G401.6 (cell line): ENCODE measurements around the gene TP73.
"Not testable (repeated sequence)": the region's sequence is repeated elsewhere in the genome, so short reads cannot be mapped to it uniquely, and the experiment has no call there.

Experiments
- FAIRE-seq: peaks from 2 replicates; lab custom pipeline; 2012; peaks lifted over from hg19 to GRCh38; lab: Jason Lieb, UNC

Gene TP73

DNA sequence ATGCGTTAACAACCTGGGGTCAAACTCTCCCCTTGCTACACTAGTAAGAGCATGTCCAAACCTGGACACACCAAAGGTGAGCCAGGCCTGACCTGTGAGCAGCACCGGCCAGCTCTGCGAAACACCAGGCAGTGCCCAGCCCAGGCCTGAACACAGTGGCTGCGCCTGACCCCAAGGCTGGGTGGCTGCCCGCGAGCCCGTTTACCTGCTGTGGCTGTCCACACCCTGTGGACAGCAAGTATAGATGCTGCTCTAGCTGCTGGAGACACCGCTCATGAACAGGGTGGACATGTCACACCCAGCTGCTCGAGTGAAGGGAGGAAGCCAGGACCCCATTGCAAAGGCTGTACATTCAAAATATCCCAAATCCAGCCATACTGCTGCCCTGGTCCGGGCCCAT lies 92.3 kb downstream of the TP73 start:
- no peak for FAIRE-seq

DNA sequence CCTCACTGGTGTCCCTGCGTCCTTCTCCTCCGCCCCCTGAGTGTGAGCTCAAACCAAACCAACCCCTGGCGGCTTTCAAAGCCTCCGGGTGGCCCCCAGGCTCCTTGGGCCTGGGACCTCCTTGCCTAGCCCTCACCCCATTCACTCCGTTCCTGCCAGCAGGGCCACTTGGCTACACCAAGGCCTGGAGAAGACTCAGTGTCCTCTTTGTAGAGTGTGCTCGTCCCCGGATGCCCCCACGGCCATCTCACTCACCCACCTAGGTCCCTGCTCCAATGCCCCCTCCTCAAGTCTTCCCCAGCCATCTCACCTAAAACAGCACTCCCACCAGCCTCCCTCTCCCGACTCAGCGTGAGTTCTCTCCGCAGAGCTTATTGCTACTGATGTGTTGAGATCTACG lies 92.8 kb downstream of the TP73 start:
- no peak for FAIRE-seq

DNA sequence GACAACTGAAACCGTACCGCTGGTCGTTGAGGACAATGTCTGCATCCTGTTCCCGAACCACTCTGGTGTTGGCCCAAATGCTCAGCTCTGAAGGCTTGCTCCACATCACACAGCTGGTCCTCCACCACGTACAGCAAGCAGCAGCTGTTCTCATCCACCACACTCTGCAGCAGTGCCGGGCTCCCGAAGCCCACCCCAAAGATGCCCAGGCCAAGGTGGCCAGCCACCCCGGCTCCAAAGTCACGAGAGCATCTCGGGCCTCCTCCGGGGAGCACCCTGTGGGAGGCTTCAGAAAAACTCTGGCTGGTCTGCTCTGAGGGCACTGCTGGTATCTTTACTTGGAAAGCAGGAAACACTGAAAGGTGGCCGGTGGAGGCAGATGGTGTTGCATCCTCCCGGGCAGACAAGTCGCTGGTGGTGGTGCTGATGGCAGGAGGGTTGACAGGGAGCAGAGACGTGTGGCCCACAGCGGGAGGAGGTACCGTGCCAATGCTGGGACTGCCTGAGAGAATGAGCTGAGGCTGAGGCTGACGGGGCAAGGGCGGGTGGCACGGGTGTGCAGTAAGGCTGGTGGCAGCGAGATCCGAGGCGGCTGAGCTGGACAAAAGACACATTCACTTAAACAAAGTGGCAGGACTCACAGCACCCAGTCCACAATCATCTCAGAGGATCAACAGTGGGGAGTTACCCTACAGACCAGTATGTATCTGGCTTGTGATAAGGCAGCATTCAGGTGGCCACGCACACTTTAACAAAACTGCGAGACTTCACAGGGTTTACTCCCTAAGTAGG lies 93.5 kb downstream of the TP73 start:
- no peak for FAIRE-seq

DNA sequence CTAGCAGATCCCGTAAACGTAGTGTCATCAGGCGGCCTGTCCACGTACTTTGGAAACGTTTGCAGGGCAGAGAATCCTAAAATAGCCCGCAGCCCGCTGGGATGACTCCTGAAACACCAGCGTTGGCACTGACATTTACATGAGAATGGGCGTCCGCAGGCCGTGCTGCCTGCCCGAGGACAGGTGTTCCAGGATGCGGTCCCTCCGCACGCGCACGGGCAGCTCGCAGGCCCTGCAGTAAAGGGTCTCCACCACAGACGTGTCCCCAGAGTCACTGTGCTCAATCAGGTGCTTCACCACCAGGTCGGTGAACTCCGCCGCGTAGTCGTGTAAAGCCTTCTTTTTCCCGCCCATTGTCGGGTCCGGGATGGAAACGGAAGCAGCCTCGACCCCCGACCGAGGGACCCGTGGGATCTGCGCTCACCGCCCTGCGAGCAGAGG lies 94.1 kb downstream of the TP73 start:
- no peak for FAIRE-seq

DNA sequence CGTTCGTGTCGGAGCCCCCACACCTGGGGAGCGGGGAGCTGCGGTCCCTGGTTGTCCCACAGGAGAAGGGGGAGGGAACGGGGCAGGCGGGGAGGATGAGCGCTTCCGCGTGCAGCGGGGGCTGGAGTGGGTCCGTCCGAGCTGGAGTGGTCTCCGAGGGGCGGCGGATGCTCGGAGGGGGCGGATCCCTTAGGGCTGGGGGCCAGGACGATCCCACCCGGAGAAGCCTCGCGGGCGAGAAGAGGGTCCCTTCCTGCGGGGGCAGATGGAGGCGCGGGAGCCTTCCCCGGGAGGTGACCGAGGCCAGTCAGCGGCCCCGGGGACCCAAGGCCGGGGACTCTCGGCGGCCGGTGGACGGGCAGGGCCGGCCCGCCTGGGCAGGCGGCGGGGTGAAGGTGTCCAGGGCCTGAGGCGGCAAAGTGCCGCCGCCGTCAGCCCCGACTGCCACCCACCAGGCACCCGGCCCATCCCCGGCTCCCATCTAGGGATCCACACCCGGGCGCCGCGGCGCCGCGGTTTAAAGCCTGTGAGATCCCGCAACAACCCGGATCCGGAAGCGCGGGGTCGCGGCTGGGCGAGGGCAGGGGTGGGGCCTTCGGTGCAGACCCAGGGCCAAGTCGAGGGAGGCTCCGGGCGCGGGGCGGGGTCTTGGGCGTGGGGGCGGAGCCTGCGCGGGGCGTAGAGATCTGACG lies 94.7 kb downstream of the TP73 start:
- FAIRE-seq: no peak

DNA sequence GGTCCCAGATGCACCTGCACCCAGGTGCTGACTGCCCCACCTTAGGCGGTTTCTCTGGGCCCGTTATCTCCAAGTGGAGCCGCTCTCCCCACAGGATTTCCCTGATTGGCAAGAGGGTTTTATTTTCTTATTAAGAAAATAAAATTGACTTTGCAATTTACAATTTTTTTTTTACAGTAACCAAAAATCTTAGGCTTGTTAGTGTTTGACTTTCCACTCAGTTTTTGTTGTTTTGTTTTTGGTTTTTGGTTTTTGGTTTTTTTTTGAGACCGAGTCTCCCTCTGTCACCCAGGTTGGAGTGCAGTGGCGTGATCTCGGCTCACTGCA lies 95.2 kb downstream of the TP73 start:
- no peak for FAIRE-seq

DNA sequence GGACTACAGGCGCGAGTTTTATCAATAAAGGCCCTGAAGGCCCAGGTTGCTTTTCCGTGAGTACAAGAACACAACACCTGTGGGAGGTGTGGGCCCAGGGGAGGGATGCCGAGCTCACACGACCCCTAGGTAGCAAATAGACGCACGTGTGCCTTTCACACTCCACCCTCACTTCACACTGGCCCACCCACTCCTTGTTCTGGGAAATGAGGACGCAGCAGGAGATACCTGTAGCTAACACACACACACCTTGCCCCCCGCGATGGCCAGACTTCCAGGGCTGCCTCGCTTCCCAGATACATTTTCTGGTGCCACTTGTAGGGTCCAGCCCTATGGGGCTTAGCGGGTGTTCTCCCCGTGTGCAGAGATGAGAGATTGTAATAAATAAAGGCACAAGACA lies 95.6 kb downstream of the TP73 start:
- FAIRE-seq: no peak

DNA sequence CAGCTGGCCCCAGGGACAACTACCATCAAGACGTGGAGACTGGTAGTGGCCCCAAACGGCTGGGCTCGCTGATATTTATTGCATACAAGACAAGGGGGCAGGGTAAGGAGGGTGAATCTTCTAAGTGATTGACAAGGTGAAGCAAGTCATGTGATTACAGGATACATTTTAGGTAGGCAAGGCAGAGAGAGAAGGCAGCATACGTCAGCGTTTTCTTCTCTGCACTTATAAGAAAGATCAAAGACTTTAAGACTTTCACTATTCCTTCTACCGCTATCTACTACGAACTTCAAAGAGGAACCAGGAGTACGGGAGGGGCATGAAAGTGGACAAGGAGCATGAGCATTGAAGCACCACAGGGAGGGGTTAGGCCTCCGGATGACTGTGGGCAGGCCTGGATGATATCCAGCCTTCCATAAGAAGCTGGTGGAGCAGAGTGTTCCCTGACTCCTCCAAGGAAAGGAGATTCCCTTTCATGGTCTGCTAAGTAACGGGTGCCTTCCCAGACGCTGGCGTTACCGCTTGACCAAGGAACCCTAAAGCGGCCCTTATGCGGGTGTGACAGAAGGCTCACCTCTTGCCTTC lies 96.1 kb downstream of the TP73 start:
- FAIRE-seq: not testable (repeated sequence)

DNA sequence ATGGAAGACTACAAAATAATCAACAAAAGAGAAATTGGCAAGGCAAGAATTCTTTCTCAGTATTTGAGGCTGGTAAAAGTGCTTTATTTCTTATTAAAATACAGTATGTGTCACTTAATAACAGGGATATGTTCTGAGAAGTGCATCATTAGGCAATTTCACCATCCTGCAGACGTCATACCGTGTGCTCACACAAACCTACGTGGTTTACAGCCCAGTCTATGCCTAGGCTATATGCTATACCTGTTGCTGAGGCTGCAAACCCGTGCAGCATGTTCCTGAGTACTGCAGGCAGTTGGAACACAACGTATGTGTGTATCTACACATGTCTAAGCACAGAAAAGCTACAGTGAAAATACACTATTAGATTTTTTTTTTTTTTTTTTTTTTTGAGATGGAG lies 97.2 kb downstream of the TP73 start:
- FAIRE-seq: no peak

DNA sequence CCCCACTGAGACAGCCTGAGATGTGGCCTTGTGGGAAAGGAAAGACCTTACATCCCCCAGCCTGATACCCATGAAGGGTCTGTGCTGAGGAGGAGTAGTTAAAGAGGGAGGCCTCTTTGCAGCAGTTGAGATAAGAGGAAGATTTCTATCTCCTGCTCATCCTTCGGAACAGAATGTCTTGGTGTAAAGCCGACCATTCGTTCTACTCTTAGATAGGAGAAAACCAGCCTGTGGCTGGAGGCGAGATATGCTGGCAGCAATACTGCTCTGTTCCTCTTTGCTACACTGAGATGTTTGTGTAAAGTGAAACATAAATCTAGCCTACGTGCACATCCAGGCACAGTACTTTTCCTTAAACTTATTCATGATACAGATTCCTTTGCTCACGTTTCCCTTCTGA lies 98.4 kb downstream of the TP73 start:
- FAIRE-seq: no peak

DNA sequence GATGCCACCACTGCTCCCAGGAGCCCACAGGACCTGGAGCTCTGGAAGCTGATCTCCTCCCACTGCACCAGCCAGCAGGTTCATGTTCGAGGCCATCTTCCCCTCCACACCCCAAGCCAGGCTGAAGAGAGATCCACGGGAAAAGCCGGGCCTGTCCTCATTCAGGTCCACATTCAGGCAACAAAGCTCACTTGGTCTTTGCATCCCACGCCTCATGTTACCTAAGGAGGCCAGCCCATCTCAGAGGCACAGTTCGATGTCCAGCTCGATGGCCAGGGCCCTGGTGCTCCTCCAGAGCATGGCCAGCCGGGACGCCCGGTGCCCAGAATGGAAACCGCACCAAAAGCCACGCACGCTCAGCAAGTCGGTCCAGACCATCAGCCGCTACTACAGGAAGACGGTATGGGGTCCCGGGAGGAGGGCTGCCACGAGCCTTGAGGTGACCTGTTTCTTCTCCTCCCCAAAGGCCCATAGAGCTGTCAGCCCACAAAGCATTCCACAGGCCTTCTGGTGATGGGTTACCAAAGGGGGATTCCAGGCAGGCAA lies 100.2 kb downstream of the TP73 start, which contains the start of gene CCDC27:
TSS of gene CCDC27 (plus strand) at position 51 of the 546 bp plus-strand sequence. CDS start at position 83, 32 bp downstream.
- no peak for FAIRE-seq

DNA sequence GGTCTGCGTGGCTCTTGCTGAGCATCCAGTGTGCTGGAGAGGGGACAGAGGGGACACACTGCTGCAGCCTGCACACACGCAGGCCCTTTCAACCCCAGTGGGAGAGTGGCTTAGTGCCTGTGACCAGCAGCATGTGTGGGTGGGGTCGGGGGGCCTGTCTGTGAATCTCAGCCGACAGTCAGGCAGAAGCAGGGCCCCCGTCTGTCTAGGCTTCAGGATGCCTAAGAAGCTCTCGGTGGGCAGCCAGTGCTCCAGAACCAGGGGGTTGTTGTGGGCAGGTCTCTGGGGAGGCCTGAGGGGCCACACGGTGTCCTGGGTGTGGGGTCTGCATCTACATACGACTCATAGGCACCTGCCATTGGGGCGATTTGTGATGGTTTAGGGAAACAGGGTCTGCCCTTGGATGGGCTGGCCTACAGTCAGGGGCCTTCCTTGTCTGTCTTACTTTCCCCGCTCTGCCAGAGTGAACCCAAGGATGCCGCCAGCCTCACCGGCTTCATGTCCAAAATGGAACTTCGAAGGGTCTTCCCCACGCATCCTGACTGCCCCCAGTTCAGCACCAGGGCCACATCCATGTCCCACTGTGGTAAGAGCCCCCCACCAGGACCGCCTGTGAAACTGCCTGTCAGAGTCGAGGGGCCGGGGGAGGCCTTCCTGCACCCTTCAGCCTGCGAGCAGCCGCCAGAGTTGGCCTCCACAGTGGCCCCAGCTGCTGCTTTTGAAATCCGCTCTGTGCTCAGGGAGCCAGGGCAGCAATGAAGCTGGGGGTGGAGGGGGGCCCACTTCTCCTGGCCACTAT lies 101.5 kb downstream of the TP73 start:
- no peak for FAIRE-seq

DNA sequence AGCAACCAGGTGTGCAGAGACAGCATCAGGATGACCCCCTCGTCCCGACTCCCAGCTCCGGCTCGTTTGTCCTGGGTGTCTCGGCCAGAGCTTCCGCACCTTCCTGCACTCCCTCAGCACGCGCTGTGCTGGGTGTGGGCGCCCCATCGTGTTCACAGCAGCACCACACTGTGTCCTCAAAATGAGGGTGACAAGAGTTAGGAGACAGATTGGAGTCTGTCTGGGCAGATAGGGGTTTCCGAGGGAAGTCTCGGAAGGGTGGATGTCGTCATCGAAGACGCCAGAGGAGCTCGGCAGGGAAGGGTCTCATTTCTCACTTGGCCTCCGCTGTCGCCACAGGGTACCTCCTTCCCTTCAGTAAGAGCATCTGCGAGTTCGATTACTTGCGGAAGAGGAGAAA lies 104.1 kb downstream of the TP73 start:
- no peak for FAIRE-seq

DNA sequence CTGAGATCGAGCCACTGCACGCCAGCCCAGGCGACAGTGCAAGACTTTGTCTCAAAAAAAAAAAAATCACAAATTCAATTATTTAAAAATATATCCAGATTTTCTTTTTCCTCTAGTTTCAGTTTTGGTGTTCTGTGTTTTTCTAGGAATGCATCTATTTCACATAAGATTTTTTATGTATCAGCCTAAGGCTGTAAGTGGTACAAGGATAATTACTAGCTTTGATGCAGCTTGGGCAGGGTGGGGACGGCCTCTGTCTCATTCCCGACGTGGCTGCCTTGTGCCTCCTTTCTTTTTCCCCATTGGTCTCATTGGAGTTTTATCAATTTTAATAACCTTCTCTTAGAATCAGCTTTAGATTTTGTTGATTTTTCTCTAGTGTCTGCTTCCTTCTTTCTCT lies 106.8 kb downstream of the TP73 start:
- no peak for FAIRE-seq

DNA sequence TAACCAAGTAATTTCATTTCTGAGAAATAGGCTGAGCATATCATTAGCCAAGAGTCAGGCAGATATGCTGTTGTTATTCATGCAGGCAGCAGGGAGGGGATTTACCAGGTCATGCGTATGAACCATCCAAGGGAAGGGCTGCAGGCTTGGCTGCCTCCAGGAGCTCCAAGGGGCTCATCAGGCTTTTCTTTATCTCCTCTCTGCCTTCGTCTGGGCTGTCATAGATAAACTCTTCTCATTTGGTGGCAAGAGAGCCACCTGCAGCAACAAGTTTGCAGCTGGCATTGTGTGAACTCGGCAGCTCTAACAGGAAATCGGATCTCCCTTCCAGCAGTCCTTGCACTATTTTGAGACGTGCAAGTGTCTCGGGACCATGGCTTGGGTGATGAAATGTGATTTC lies 107.5 kb downstream of the TP73 start:
- no peak for FAIRE-seq

DNA sequence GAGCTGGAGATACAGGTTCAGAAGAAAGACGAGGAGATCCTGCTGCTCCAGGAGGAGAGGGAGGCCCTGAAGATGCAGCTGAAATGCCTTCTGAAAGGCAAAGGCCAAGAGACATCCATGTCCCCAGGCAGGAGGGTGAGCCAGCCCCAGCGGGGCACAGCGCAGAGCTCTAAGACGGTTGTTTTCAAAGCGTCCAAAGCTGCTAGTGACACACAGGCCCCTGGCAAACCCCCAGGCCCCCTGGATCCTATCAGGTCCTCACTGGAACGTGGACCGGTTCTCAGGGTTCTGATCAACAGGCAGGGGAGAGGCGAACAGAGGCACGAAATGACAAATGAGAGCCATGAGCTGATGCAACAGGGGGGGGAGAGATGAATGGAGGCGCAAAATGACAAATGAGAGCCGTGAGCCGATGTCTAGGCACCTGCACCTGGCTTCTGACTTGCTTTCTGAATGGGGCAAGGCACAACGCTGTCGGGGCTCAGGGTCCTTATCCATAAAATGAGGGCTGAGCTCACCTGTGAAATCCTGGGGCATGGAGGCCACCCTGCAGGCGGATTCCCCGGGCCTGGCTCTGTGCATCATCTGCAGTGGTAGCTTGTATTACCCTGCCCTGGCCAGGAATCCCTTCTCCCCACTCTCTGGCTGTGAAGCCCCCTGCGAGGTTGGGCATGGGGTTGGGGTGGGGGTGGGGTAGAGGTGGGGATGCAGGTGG lies 109.1 kb downstream of the TP73 start:
- no peak for FAIRE-seq

DNA sequence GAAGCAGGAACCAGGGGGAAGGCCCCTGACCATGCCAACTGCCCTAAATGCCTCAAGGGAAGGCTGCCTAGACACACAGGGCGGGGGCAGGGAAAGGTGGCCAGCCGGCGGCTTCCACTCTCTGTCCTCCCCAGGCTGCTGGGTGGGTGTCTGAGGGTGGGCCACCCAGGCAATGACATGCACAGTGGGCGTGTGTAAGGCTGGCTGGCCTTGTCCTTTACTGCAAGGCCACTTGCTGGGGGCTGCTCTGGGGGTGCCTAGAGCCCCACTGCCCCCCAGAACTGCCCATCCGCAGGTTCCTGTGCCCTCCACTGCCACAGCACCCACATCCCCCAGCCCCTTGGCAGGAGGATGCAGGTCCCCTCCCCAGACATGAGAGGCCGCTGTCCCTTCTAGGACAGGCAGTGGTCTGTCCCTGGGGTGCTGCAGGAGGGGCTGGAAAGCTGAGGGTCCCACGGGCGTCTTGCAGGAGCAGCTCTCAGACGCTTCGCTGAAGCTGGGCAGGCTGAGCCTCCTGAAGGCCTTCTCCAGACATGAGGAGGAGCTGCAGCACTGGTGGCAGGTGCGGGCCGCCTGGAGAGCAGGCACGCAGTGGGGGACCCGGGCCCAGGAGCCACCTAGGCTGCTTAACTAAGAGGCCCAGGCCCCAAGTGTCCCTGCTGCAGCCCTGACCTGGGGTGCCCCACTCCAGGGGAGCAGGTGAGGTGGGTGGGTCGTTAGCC lies 110.0 kb downstream of the TP73 start:
- no peak for FAIRE-seq

DNA sequence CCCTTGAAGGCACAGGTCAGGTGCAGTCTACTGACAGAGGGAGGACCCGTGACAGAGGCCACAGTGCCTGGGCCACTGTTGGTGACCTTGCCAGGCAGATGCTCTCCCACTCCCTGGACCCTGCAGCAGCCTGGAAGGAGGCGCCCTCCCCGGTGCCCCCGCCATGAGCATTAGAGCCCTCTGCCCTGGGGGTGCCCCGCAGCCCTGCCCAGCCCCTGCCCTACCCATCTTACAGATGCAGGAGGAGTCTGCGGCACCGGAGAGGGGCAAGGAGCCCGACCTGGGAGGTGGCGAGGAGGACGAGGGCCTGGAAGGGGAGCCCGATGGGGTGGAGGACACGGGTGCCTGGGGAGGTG lies 110.5 kb downstream of the TP73 start:
- no peak for FAIRE-seq

DNA sequence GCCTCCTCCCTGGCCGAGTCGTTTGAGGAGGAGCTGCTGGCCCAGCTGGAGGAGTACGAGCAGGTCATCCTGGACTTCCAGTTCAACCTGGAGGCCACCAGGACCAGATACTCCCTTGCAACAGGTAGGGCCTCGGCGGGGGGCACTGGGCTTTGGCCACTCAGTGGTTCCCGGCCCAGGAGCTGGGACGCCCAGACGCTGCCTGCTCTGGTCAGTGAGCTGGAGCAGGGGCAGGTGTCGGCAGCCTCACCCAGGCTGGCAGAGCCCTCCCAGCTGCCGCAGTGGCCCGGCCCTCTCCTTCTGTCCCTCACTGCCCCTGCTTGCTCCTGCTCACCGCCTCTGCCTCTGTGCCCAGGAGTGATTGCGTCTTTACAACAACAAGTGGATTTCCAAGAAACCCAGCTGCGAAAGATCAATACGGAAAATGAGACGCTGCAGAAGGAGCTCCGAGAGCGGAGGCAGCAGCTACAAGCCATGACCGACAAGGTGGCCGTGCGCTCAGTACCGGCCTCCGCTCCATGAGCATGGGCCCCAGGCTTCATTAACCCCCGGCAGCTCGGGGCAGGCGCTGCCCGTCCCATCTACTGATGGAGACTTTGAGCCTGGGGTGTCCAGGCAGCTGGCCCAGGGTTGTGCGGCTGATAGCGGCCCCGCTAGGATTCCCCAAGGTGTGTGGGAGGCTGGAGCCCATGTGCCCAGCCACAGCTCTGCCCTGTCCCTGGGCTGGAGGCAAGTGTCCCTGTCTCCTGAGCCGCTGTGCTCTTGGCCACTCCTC lies 111.2 kb downstream of the TP73 start:
- FAIRE-seq: no peak

DNA sequence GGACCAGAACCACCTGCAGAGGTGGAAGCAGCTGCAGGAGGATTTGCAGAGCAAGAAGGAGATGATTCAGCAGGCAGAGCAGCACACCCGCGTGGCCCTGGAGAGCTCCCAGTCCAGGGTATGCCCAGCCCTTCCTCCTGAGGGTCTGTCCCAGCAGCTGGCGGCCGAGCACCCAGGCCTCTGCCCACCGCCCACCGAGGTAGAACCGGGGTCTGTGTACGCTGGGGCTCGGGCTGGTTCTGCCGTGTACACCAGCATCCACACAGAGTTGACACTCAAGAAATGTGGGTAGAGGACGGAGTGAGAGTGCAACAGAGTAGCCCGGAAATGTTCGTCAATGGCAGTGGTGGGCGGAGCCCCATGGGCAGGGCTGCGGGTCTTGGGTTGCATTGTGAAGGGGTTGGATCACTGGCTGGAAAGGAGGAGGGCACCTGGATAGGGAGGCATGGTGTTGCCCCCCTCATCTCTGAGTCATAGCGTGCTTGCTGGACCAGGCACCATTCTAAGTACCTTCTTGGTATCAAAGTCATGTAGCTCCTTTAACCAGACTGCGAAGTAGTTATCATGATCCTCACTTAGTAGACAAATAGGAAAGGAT lies 115.1 kb downstream of the TP73 start:
- no peak for FAIRE-seq
